Motor neuron (in vitro differentiated cells): Measurements from ENCODE around the gene HOXA5. TPM values are rescaled to one million over a fixed set of nuclear protein-coding genes. Genes with fewer than 3 reads are reported as not detected.

Source experiments
- ATAC-seq, 8 experiments: fragments of 200-7000 bp; cut with Tn5 transposase; replicated peaks in 6 of 8; 2 replicates each; pipeline ENCODE4 v1.8.0; 2021; ENCODE audit warnings: mild to moderate bottlenecking in 8 of 8, moderate library complexity in 8 of 8
- H3K27ac ChIP-seq, 2 donors: fragments of 250-450 bp; sonication (Bioruptor Pico); 2 replicates each; pipeline ENCODE4 v1.9.0; 2021; ENCODE audit warnings: antibody characterized with exemption in 2 of 2, mild to moderate bottlenecking in 2 of 2, moderate library complexity in 1 of 2
- H3K4me1 ChIP-seq, 2 donors: fragments of 250-450 bp; sonication (Bioruptor Pico); replicated peaks in 1 of 2; 2 replicates each; pipeline ENCODE4 v1.6.1; 2021; ENCODE audit warnings: antibody characterized with exemption in 2 of 2, mild to moderate bottlenecking in 2 of 2, moderate library complexity in 1 of 2
- H3K4me3 ChIP-seq, 5 donors: fragments of 250-450 bp; sonication (Bioruptor Pico); 2 replicates each; pipeline ENCODE4 v1.9.0; 2021; ENCODE audit warnings: antibody characterized with exemption in 5 of 5, mild to moderate bottlenecking in 5 of 5, moderate library complexity in 4 of 5
- WGBS, 10 experiments: fragments of 450-650 bp; shearing (Covaris generic); methylation state at CpG; one replicate each; pipeline ENCODE4 v1.0.0; 2022; 5-methylcytosine and 5-hydroxymethylcytosine counted together
- in situ Hi-C, 9 experiments: fragments of 400-800 bp; cut with MboI; loops; one replicate each; pipeline ENCODE4 v1.15.0; 2021; ENCODE audit warnings: low sequenced_read_pairs in 9 of 9, low pct_unique_long_range_greater_than_20kb in 2 of 9; ENCODE audit not compliant: unreplicated experiment in 9 of 9
- total RNA-seq, 8 experiments: library from RNA; unstranded; fragments of 300-600 nt; gene quantifications; 2 replicates each; pipeline versions ENCODE4 v1.2.3 to v1.2.4, GENCODE V29; 2022

HOXA5 gene
- total RNA-seq, 8 experiments from 2014 or later: 10.0 to 121 (median 73.0) TPM

GRCh38 chr7:27139334-27140125 is 4.0 kb downstream of the HOXA5 start:
- H3K4me1 ChIP-seq: peaks cover 13 to 22% of the 10 kb centered on the region in 2 donors
- peak overlapping the region; percentile 46 to 81 (median 63) for H3K4me3 ChIP-seq

GRCh38 chr7:27138985-27139333 is 4.5 kb downstream of the HOXA5 start:
- WGBS, 10 experiments: 0 to 100% (median 10%) methylated on average over 1 to 9 of the region's 11 CpGs; no CpG with 5 or more reads in 2 of the 10 experiments
- in situ Hi-C loops: no loop called here
- Histone ChIP-seq H3K4me3 (peak overlapping the region; percentile 46 to 81 (median 63)), H3K27ac (peak overlapping the region; percentile 92 to 93), H3K4me1 (peaks cover 19 to 22% of the 10 kb centered on the region in 2 donors)
- no peak for ATAC-seq

More at GRCh38 chr7:27139334-27140125, 4.0 kb downstream of the HOXA5 start:
- ATAC-seq: no peak
- 0 to 89% (median 17%) methylated on average over 1 to 13 of the region's 53 CpGs; no CpG with 5 or more reads in 5 of the 10 experiments for WGBS, 10 experiments
- H3K27ac ChIP-seq: peak overlapping the region; percentile 92 to 93
- in situ Hi-C loops: loop anchor here in 2 of 9 experiments (10.0 kb wide), 1 partner anchor 285 kb away; no protein-coding TSS in a partner anchor

GRCh38 chr7:27138472-27138871 is 5.0 kb downstream of the HOXA5 start:
- Histone ChIP-seq H3K4me3 (peak overlapping the region; percentile 46 to 81 (median 63)), H3K27ac (peak overlapping the region; percentile 92 to 93), H3K4me1 (peaks cover 22 to 24% of the 10 kb centered on the region in 2 donors)
- WGBS, 10 experiments: 0 to 33% (median 13%) methylated on average over 1 of the region's 1 CpG; no CpG with 5 or more reads in 7 of the 10 experiments
- in situ Hi-C loops: no loop called here
- no peak for ATAC-seq

GRCh38 chr7:27137640-27138315 is 5.7 kb downstream of the HOXA5 start:
- no peak for ATAC-seq
- peaks cover 22 to 31% of the 10 kb centered on the region in 2 donors for H3K4me1 ChIP-seq
- in situ Hi-C loops: no loop called here
- WGBS, 10 experiments: 0 to 100% (median 29%) methylated on average over 1 to 2 of the region's 2 CpGs; no CpG with 5 or more reads in 2 of the 10 experiments
- peak overlapping the region; percentile 46 to 81 (median 63) for H3K4me3 ChIP-seq
- peak overlapping the region; percentile 92 to 93 for H3K27ac ChIP-seq

- H3K4me1 ChIP-seq: peaks cover 22 to 37% of the 10 kb centered on the region in 2 donors
- 0 to 40% (median 20%) methylated on average over 1 to 2 of the region's 2 CpGs; no CpG with 5 or more reads in 3 of the 10 experiments for WGBS, 10 experiments
- H3K4me3 ChIP-seq: peak overlapping the region in 4 of 5 donors; percentile 46 to 92 (median 64)
- H3K27ac ChIP-seq: peak overlapping the region; percentile 84 to 93
- ATAC-seq: no peak
- in situ Hi-C loops: no loop called here
Observed at GRCh38 chr7:27134392-27134791, 9.1 kb downstream of the HOXA5 start.

GRCh38 chr7:27133409-27134231 is 9.9 kb downstream of the HOXA5 start:
- WGBS, 10 experiments: 1 to 97% (median 17%) methylated on average over 1 to 16 of the region's 18 CpGs; no CpG with 5 or more reads in 2 of the 10 experiments
- in situ Hi-C loops: no loop called here
- Histone ChIP-seq H3K4me3 (peak overlapping the region; percentile 46 to 92 (median 69)), H3K27ac (peak overlapping the region; percentile 84 to 93), H3K4me1 (peaks cover 22 to 44% of the 10 kb centered on the region in 2 donors)
- ATAC-seq: peak in 4 of 8 experiments; percentile 1 to 9 (median 4)

GRCh38 chr7:27132978-27133377 is 10.5 kb downstream of the HOXA5 start:
- WGBS, 10 experiments: 0 to 84% (median 63%) methylated on average over 3 to 6 of the region's 6 CpGs; no CpG with 5 or more reads in 3 of the 10 experiments
- H3K27ac ChIP-seq: peak overlapping the region; percentile 84 to 93
- H3K4me1 ChIP-seq: peaks cover 22 to 50% of the 10 kb centered on the region in 2 donors
- in situ Hi-C loops: no loop called here
- H3K4me3 ChIP-seq: peak overlapping the region; percentile 46 to 92 (median 69)
- ATAC-seq: no peak

- 6 to 100% (median 60%) methylated on average over 1 to 2 of the region's 2 CpGs; no CpG with 5 or more reads in 2 of the 10 experiments for WGBS, 10 experiments
- in situ Hi-C loops: no loop called here
Observed at GRCh38 chr7:27132214-27132613, 11.3 kb downstream of the HOXA5 start.

GRCh38 chr7:27131390-27131819 is 12.1 kb downstream of the HOXA5 start:
- Histone ChIP-seq H3K4me3 (peak overlapping the region; percentile 47 to 92 (median 69)), H3K27ac (peak overlapping the region; percentile 84 to 93), H3K4me1 (peaks cover 28 to 66% of the 10 kb centered on the region in 2 donors)
- WGBS, 10 experiments: 0 to 44% (median 15%) methylated on average over 1 to 12 of the region's 12 CpGs
- in situ Hi-C loops: no loop called here
- ATAC-seq: no peak

More at GRCh38 chr7:27132214-27132613, 11.3 kb downstream of the HOXA5 start:
- ATAC-seq: no peak
- H3K4me1 ChIP-seq: peaks cover 26 to 58% of the 10 kb centered on the region in 2 donors
- H3K4me3 ChIP-seq: peak overlapping the region; percentile 47 to 92 (median 69)
- H3K27ac ChIP-seq: peak overlapping the region; percentile 84 to 93

GRCh38 chr7:27130540-27131389 is 12.7 kb downstream of the HOXA5 start, which contains the start of gene HOXA4:
TSS of gene HOXA4 (minus strand) at chr7:27130757. CDS start at chr7:27130733, 24 bp downstream.
- peak; percentile 76 to 93 (median 86) for ATAC-seq
- Histone ChIP-seq H3K27ac (peak within 1 kb of the TSS; percentile 93 to 94), H3K4me1 (peaks cover 27 to 71% of the 10 kb centered on the region in 2 donors), H3K4me3 (peak within 1 kb of the TSS; percentile 47 to 92 (median 69))
- 0 to 4% (median 1%) methylated on average over 1 to 7 of the region's 67 CpGs; no CpG with 5 or more reads in 4 of the 10 experiments for WGBS, 10 experiments
- in situ Hi-C loops: no loop called here

GRCh38 chr7:27129729-27130539 is 13.5 kb downstream of the HOXA5 start:
- WGBS, 10 experiments: 0 to 71% (median 69%) methylated on average over 2 to 4 of the region's 72 CpGs; no CpG with 5 or more reads in 7 of the 10 experiments
- Histone ChIP-seq H3K4me1 (peaks cover 28 to 71% of the 10 kb centered on the region in 2 donors), H3K4me3 (peak overlapping the region; percentile 47 to 92 (median 69)), H3K27ac (peak overlapping the region; percentile 92 to 94)
- in situ Hi-C loops: no loop called here
- peak; percentile 32 to 58 (median 40) for ATAC-seq
